NCI-H2196 (cell line): ENCODE measurements around the gene PPP1R26.
"Not testable (repeated sequence)": the region's sequence is repeated elsewhere in the genome, so short reads cannot be mapped to it uniquely, and the experiment has no call there.

Source experiments
- DNase-seq: peaks from one replicate; lab custom pipeline; 2025; ENCODE audit not compliant: unreplicated experiment; lab: John Stamatoyannopoulos, UW

The PPP1R26 gene, protein sequence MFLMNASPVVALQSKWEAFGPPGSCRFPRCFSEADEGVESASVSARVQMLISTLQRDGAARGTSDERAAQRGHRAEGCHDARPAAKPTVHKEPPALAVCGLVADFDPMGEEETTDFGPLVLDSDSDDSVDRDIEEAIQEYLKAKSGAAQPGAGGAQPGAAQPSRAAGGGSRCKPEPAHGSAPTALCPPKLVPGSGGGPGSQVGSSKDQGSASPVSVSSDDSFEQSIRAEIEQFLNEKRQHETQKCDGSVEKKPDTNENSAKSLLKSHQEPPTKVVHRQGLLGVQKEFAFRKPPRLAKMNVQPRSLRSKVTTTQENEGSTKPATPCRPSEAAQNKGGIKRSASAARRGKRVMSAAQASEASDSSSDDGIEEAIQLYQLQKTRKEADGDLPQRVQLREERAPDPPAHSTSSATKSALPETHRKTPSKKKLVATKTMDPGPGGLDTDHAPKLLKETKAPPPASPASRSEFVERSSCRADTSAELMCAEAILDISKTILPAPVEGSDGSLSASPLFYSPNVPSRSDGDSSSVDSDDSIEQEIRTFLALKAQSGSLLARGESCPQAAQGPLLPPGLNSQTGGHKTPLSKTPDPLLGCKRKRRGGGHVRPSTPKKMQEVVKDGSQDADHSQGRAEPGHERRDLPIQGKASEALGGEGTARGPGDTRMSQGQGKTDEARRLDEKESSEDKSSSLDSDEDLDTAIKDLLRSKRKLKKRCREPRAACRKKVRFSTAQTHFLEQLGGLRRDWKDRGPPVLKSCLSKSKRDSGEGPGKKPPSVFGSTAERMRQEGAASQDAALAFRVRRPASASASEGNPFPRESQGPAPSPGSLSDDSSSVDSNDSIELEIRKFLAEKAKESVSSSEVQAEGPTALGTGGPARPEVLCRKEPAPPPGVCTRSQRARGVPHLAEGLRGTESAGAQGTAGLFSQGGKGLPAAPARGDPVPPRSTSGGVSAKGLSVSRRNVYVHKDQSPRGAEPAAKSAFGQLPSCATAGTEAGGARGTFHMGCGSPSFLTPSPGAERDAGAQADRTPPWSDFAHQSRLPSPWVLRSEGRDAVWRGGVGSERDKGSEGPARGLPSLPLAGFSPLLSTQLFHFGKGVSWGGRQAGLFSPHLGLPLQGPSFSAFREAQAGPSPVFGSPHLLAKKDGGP (N-terminal part only)

DNA sequence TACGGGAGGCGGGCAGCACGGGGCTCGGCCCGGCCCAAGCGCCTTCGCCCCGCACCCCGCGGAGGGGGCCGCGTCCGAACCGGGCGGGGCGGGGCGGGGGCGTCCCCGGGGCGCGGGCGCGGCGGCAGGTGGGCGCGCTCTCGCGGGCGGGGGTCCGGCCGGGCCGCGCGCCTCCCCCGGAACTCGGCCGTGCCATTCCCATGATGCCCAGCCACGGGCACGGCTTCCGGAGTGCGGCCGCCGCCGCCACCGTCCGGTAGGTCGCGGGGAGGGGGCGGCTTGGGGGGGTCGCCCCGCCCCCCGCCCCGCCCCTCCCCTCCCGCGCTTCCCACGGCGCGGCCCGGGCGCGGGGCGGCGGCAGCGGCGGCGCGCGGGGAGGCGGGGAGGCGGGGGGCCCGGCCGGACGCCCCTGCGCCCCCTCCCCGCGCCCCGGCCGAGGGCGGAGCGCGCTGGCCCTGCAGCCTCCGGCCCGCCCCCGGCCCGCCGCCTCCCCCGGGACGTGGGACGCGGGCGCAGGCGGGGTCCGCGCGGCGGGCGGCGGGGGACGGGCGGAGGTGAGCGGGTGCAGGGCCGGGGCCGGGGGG lies at the start of gene PPP1R26:
TSS of gene PPP1R26 (plus strand) at position 314 of the 584 bp plus-strand sequence. CDS start 4,729 bp downstream, outside the sequence.
- peak; percentile 48 for DNase-seq

DNA sequence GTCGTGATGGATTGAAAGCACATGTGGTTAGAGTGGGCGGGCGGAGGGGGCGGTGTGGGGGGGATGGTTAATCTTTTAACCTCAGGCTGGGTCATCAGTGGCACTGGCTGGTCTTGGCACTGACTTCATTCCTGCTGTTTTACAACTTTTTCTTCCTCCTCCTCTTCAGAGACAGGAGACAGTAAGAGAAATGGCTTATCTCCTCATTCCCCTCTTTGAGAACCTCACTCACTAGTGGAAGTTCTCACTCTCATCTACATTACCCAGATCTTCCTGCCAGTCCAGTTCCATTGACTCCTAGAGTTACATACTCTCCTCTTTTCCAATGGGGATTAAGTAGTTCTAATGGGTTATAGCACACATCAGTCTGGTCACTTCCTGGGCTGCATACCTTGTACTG lies 42.3 kb upstream of the PPP1R26 start:
- DNase-seq, result no peak

DNA sequence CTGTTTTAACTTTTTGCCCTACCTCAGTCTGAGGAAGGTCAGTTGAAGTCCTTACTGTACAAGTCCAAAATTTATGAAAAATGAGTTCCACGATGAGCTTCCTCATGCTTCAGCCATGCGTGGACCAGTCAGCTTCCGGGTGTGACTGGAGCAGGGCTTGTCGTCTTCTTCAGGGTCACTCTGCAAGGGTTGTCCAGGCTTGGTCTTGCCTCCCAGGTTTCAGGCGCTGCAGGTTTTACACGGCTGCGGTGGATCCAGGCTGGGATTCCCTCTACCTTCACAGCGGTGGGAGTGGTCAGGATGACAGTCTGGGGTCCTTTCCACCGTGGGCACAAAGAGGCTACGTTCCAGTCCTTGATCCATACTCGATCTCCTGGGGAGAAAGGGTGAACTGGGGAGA lies 41.9 kb upstream of the PPP1R26 start:
- not testable (repeated sequence) for DNase-seq

DNA sequence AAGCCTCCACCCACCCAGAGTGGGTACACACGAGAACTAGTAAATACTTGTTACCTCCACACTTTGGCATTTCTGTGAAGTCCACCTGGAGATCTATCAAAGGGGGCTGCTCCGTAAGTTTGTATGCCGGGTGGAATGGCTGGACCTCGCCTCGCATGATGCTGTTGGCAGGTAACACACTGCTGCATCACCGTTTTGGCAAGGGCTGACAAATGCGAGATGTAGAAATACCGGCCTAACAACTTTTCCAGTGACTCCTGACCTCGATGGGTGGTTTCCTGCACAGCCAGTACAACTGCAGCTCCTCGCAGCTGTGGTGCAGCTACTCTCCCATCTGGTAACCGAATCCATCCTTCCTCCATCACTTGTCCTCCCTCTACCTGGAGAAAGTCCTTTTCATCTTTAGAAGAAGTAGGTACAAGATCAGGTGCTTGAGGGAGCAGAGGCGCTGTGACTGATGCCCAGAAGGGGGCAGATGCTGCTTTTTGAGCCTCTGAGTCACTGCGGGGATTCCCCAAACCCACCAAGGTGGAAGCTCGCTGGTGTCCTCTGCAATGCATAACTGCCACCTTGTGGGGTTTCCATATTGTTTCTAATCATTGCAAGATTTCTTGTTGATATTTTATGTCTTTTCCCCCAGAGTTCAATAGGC lies 40.9 kb upstream of the PPP1R26 start:
- DNase-seq, result peak; percentile 46

DNA sequence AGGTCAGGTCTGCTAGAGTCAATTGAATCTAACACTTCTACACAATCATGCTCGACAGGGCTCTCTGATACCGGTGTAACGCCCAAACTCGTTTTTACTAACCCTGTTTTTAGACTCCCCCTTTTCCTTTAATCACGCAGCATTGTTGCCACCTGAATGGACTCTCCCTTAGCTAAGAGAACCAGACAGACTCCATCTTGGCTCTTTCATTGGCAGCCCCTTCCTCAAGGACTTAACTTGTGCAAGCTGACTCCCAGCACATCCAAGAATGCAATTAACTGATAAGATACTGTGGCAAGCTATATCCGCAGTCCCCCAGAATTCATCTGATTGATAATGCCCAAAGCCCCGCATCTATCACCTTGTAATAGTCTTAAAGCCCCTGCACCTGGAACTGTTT lies 40.1 kb upstream of the PPP1R26 start:
- not testable (repeated sequence) for DNase-seq

DNA sequence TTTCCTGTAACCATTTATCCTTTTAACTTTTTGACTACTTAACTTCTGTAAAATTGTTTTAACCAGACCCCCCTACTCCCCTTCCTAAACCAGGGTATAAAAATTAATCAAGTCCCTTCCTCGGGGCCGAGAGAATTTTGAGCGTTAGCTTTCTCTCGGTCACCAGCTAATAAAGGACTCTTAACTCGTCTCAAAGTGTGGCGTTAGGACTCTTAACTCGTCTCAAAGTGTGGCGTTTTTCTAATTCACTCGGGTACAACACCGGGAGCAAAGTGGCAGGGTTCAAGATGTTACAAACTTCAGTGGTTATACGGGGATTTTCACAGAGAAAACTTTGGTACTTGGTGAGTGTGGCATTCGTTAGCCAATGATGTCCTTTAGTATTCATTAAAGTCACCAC lies 39.7 kb upstream of the PPP1R26 start:
- DNase-seq, result no peak

DNA sequence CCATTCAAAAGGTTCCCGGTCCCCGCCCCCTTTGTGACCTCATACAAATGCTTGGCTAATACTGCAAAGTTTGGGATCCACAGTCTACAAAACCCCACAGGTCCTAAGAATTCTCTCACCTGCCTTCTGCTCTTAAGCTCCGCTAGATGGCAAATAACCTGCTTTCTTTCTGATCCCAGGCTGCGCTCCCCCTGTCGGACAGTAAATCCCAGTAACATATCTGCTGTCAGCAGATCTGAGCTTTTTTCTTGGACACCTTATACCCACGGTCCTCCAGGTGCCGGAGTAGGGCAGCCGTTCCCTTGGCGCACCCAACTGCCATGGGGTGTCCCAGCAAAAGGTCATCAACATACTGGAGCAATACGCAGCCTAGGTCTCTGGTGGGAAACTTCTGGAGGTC lies 39.0 kb upstream of the PPP1R26 start:
- DNase-seq, result peak; percentile 25

DNA sequence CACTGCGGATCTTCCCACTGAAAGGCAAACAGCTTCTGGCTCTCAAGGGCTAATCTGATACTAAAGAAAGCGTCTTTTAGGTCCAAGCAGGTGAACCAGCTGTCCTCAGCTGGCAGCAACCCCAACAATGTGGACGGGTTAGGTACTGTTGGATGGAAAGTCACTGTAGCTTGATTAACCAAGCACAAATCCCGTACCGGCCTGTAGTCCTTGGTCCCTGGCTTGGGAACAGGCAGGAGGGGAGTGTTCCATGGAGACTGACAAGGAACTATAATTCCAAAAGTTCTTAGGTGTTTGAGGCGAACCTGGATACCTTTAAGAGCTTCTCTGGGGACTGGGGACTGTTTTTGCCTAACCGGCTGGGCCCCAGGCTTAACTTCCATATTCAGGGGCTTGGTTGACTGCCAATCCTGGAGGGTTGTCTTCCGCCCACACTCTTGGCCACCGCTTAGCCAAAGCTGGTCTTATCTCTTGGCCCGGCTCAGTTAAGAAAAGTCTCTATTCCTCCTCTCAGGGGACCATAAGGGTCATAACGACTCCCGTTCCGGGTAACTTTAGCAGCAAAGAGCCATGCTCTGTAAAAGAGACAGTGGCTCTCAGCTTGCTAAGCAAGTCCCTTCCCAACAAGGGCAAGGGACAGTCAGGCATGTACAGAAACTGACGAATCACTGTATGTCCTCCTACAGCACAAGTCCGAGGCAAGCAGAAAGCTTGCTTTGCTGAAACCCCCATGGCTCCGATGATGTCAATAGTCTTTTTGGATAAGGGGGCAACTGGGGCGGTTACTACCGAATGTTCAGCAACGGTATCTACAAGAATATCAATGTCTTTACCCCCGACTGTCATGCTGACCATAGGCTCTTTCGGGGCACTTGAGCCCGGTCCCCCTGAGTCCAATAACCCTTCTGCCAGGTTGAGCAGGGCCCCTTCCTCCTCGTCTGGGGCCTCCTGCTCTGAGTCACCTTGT lies 38.2 kb upstream of the PPP1R26 start:
- DNase-seq, result peak; percentile 42

DNA sequence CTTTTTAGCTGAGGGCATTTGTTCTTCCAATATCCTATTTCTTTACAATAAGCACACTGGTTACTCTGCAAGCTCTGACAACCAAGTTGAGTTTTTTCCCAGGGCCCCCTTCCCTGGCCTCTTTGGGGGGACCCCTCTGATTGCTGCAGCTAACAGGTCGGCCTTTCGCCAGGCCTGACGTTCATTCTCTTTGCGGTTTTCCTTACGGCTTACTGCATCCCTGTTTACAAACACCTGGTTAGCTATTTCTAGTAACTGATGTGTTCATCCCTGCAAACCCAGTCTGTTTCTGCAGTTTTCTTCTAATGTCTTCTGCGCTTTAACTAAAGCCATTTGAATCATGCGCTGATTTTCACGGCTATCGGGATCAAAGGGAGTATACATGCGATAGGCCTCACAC lies 37.5 kb upstream of the PPP1R26 start:
- no peak for DNase-seq

DNA sequence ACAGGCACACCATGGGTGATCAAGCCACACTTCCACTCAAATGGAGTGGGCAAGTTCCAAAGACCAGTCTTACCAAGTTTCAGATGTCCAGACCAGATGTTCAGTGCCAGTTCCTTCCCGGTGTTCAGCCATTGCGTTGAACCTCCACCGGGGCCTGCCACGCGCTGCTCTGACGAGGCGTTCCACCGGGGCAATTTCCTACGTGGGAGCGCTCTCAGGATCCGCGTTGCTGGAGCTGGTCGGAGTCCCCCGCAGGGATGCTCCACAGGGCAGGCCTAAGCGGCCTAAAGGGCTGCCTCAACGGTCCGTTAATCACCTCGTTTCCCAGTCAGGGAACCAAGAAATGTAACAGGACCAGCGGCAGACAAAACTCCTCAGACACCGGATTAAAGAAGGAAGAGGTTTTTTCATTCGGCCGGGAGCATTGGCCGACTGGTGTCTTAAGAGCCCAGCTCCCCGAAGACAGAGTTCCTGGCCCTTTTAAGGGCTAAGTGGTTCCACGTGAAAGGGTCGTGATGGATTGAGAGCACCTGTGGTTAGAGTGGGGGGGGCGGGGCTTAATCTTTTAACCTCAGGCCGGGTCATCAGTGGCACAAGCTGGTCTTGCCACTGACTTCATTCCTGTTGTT lies 35.7 kb upstream of the PPP1R26 start:
- DNase-seq, result no peak

DNA sequence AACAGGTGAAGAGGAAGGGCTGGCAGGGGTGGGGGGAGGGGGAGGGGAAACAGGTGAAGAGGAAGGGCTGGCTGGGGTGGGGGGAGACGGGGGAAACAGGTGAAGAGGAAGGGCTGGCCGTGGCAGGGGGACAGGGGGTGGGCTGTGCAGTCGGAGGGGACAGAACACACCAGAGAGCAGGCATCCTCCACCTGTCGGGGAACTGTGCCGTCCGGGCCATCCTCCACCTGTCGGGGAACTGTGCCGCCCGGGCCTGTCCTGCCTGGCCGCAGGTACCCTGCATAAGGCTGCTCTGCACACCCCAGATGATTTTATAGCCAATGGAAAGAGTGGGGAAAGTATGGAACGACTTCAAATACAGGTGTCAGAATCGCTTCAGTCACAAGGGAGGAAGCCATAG lies 32.5 kb upstream of the PPP1R26 start:
- no peak for DNase-seq

DNA sequence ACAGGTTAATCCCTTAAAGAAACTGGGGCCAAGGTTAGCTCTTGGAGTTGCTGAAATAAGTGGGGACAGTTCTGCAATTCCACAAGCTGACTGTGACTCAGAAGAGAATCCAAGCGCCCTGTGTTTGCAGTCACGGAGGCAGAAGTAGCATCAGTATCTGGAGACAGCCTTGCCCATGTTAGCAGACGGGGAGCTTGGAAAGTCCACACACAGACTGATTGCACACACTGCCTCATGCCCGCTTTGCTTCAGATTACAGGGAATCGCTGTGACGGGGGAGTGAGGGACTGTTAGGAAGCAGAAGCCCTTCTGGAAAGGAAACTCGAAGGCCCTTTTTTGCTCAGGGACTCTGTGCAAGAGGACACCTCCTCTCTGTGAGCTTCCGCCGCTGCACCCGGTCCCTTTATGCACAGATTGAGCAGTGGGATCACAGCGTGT lies 30.9 kb upstream of the PPP1R26 start:
- no peak for DNase-seq

DNA sequence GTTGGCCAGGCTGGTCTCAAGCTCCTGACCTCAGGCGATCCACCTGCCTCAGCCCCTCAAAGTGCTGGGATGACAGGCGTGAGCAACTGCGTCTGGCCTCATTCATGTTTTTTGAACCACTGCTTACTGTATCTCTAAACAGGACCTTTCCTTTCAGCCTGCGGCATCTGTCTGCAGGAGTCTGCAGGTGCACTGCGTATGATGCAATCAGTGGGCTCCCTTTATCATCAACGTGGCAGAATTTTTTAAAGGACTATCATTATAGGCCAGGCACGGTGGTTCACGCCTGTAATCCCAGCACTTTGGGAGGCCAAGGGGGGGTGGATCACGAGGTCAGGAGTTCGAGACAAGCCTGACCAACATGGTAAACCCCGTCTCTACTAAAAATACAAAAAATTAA lies 30.1 kb upstream of the PPP1R26 start:
- DNase-seq, result peak; percentile 11

DNA sequence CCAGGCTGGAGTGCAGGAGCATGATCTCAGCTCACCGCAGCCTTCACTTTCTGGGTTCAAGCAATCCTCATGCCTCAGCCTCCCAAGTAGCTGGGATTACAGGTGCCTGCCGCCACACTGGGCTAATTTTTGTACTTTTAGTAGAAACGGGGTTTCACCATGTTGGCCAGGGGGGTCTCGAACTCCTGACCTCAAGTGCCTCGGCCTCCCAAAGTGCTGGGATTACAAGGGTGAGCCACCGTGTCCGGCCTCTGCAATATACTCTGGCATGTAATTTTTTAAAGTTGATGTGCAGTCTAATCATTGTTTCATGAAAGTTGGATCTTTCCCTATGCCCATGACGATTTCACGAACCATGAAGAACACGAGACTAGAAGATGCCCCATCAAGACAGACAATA lies 28.6 kb upstream of the PPP1R26 start:
- no peak for DNase-seq

DNA sequence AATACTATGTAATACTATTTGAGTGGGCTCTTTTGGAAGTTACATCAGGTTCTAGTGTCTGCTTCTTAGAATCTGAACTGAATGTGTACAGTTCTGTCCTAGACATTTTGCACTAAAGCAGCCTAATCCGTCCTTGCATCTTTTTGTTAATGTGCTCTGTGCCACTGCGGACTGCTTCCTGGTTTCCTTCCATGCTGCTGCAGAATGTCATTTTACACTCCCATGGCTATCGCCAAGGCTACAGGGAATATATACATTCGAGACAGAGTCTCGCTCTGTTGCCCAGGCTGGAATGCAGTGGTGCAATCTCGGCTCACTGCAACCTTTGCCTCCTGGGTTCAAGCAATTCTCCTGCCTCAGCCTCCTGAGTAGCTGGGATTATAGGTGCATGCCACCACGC lies 27.7 kb upstream of the PPP1R26 start:
- DNase-seq, result not testable (repeated sequence)

DNA sequence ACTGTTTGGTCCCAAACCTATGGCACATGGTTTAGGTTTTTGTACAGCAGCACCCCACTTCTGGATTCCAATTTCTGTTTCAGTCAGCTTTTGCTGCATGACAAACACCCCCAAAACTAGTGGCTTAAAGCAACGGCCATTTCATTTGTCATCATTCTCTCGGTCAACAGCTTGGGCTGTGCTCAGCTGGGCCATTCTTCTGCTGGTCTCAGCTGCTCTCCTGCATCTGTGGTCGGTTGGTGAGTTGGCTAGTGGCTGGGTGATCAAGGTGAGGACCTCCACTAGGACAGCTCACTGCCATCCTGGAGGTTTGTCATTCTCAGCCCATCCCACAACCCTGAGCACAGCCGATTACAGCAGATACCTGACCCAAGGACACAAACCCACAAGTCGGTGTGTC lies 24.8 kb upstream of the PPP1R26 start:
- DNase-seq, result no peak

DNA sequence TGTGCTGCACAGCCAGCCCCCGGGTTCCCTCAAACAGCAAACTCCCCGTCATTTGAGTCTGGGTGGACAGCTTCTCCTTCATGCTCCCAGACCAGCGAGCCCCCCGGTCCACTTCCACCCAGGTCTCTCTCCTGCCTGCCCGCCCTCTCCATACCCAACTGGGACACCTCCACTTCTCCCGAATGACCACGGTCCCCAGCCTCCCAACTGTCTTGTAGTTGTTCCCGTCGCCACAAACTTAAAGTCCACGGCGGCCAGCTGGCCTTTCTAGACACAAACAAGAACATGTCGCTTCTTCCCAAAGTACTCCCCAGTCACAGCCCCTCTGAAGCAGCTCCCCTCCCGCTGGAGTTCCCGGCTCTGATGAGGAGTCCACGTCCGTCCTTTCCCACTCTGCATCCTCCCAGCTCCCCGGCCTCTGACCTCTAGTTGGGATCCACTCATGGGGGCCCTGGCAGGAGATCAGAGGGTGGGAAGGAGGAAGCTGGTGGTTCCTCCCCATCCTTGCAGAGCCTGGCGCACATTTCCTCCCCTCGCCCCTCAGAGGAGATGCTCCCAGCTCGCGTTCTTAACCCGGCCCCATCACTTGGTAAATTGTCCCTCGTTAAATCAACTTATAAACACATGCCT lies 24.1 kb upstream of the PPP1R26 start:
- DNase-seq, result no peak

DNA sequence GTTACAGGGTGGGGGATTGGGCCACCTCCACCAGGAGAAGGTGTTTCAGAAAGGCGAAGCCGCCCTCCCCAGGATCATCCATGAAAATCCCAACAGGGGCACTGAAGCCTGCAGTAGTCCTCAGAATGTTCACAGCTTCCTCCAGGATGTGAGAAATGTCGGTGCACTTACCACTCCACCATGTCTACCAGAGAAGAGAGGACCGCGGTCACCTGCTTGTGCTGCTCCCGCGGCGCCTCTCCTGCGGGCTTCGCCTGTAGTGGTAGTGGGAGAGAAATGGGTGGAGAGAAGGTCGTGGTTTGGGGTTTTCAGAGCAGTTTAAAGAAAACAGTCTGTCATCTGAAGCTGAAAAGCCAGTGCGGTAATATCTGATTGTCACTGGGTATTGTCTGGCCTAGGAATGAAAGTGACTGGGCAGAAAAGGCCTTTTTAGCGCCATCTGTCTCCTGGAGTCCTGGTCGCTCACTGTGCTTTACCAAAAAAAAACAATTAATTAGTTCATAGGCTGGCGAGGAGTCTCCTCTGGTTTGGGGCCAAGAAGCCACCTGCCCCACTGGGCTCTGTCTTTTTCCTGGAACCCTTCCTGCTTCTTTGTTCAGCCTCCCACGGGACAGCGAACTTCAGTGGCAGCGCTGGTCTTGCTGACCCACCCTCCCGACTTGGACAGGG lies 23.0 kb upstream of the PPP1R26 start:
- DNase-seq, result peak; percentile 40
